ENCODE data around the gene ITGB2.

Gene ITGB2

GRCh38 chr21:44920694-44921604, at the start of gene ITGB2:
Gene ITGB2, minus strand, starts transcription at chr21:44920899. Its CDS starts 10,117 bp downstream, at chr21:44910782.
- DNase-seq, result peak; percentile 68

GRCh38 chr21:44969931-44970755, 49.4 kb upstream of the ITGB2 start:
- DNase-seq, result no peak

- no peak for DNase-seq
These were observed 48.5 kb upstream of the ITGB2 start for GRCh38 chr21:44969066-44969670.

- DNase-seq, result no peak
These were observed 46.7 kb upstream of the ITGB2 start for GRCh38 chr21:44967082-44968047.

- DNase-seq, result no peak
These were observed 45.7 kb upstream of the ITGB2 start for GRCh38 chr21:44966135-44967081.

GRCh38 chr21:44965251-44966022, 44.7 kb upstream of the ITGB2 start:
- DNase-seq, result peak; percentile 52

- no peak for DNase-seq
These were observed 43.7 kb upstream of the ITGB2 start for GRCh38 chr21:44964381-44964780.

GRCh38 chr21:44962403-44962966, 41.8 kb upstream of the ITGB2 start:
- no peak for DNase-seq

- no peak for DNase-seq
These were observed 39.7 kb upstream of the ITGB2 start for GRCh38 chr21:44960141-44961092.

- DNase-seq, result no peak
These were observed 38.8 kb upstream of the ITGB2 start for GRCh38 chr21:44959376-44960091.

- DNase-seq, result no peak
These were observed 37.9 kb upstream of the ITGB2 start for GRCh38 chr21:44958471-44959191.

GRCh38 chr21:44957901-44958451, 37.3 kb upstream of the ITGB2 start:
- no peak for DNase-seq

GRCh38 chr21:44957047-44957831, 36.5 kb upstream of the ITGB2 start:
- DNase-seq, result no peak

- DNase-seq, result no peak
These were observed 35.8 kb upstream of the ITGB2 start for GRCh38 chr21:44956356-44957046.

- DNase-seq, result no peak
These were observed 35.1 kb upstream of the ITGB2 start for GRCh38 chr21:44955798-44956175.
